ENCODE results near the gene ZDHHC7. TPM values are rescaled to one million over a fixed set of nuclear protein-coding genes. Genes with fewer than 3 reads are reported as not detected.
A peak's percentile ranks its signal among the peaks of the same experiment; 100 is the strongest.

Gene ZDHHC7
- total and polyA plus RNA-seq, 5 experiments from 2014 or later: 28.8 to 45.3 (median 32.5) TPM

GRCh38 chr16:85014311-85014710 is 3.0 kb upstream of the ZDHHC7 start:
- peaks cover 17 to 47% (median 33%) of the 10 kb centered on the region in 4 donors for H3K4me1 Mint-ChIP-seq
- DNase-seq (no peak), ATAC-seq (no peak)
- no peaks in the 10 kb centered on the region for H3K36me3 Mint-ChIP-seq
- POLR2A ChIA-PET: no interaction called here
- H3K27ac Mint-ChIP-seq: no peak overlapping the region
- H3K4me3 Mint-ChIP-seq: no peak overlapping the region
- no peaks in the 10 kb centered on the region for H3K27me3 Mint-ChIP-seq
- H3K9me3 Mint-ChIP-seq: no peaks in the 10 kb centered on the region

GRCh38 chr16:85011846-85012284 is 530 bp upstream of the ZDHHC7 start:
- no peaks in the 10 kb centered on the region for H3K9me3 Mint-ChIP-seq
- H3K4me1 Mint-ChIP-seq: peaks cover 18 to 56% (median 46%) of the 10 kb centered on the region in 4 donors
- H3K27ac Mint-ChIP-seq: peak overlapping the region; percentile 97 to 100 (median 99)
- H3K4me3 Mint-ChIP-seq: peak overlapping the region; percentile 94 to 99 (median 96)
- POLR2A ChIA-PET: interaction anchor here (0.6 to 3.6 kb wide), 11 partner anchors 8 to 121 kb away, joined by 3 to 42 read pairs (median 4); partner anchors contain the start of gene KIAA0513
- no peaks in the 10 kb centered on the region for H3K27me3 Mint-ChIP-seq
- peaks cover 0 to 7% (median 0%) of the 10 kb centered on the region in 3 donors for H3K36me3 Mint-ChIP-seq
- DNase-seq (no peak), ATAC-seq (no peak)

GRCh38 chr16:85010446-85010930 is 847 bp downstream of the ZDHHC7 start:
- H3K27me3 Mint-ChIP-seq: no peaks in the 10 kb centered on the region
- ATAC-seq: no peak
- H3K4me1 Mint-ChIP-seq: peaks cover 24 to 58% (median 50%) of the 10 kb centered on the region in 4 donors

GRCh38 chr16:85008271-85008670 is 3.1 kb downstream of the ZDHHC7 start:
- Mint-ChIP-seq H3K4me3 (peak overlapping the region in 4 of 10 donors; percentile 7 to 45 (median 24)), H3K9me3 (no peaks in the 10 kb centered on the region), H3K36me3 (peaks cover 0 to 15% (median 0%) of the 10 kb centered on the region in 3 donors), H3K4me1 (peaks cover 36 to 76% (median 71%) of the 10 kb centered on the region in 4 donors), H3K27ac (peak overlapping the region in 1 of 10 donors; percentile 25), H3K27me3 (no peaks in the 10 kb centered on the region)
- ATAC-seq (no peak), DNase-seq (no peak)
- POLR2A ChIA-PET: interaction anchor here (0.7 kb wide), 1 partner anchor 63 kb away, joined by 4 read pairs; no protein-coding TSS in a partner anchor

More at GRCh38 chr16:85010446-85010930, 847 bp downstream of the ZDHHC7 start:
- no peaks in the 10 kb centered on the region for H3K9me3 Mint-ChIP-seq
- H3K27ac Mint-ChIP-seq: peak overlapping the region; percentile 97 to 100 (median 98)
- peak overlapping the region; percentile 88 to 99 (median 97) for H3K4me3 Mint-ChIP-seq
- POLR2A ChIA-PET: interaction anchor here (0.5 to 3.6 kb wide), 7 partner anchors 10 to 76 kb away, joined by 3 to 42 read pairs (median 6); partner anchors contain the start of gene KIAA0513
- H3K36me3 Mint-ChIP-seq: peaks cover 0 to 15% (median 0%) of the 10 kb centered on the region in 3 donors
- DNase-seq: no peak

GRCh38 chr16:85007496-85008214 is 3.7 kb downstream of the ZDHHC7 start:
- ATAC-seq (no peak), DNase-seq (no peak)
- Mint-ChIP-seq H3K27ac (peak overlapping the region in 7 of 10 donors; percentile 0 to 51 (median 25)), H3K4me3 (peak overlapping the region in 5 of 10 donors; percentile 4 to 26 (median 16)), H3K27me3 (no peaks in the 10 kb centered on the region), H3K4me1 (peaks cover 40 to 82% (median 77%) of the 10 kb centered on the region in 4 donors), H3K9me3 (no peaks in the 10 kb centered on the region), H3K36me3 (peaks cover 0 to 18% (median 0%) of the 10 kb centered on the region in 3 donors)
- POLR2A ChIA-PET: interaction anchor here (0.7 kb wide), 2 partner anchors 64 to 869 kb away, joined by 3 to 4 read pairs; no protein-coding TSS in a partner anchor

GRCh38 chr16:85006639-85007038 is 4.7 kb downstream of the ZDHHC7 start:
- POLR2A ChIA-PET: no interaction called here
- ATAC-seq (no peak), DNase-seq (no peak)
- Mint-ChIP-seq H3K27me3 (no peaks in the 10 kb centered on the region), H3K27ac (peak overlapping the region in 2 of 10 donors; percentile 21 to 42), H3K4me1 (peaks cover 45 to 86% (median 81%) of the 10 kb centered on the region in 4 donors), H3K36me3 (peaks cover 0 to 23% (median 0%) of the 10 kb centered on the region in 3 donors), H3K4me3 (peak overlapping the region in 3 of 10 donors; percentile 12 to 31 (median 12)), H3K9me3 (no peaks in the 10 kb centered on the region)

GRCh38 chr16:85005285-85006069 is 5.9 kb downstream of the ZDHHC7 start:
- no peaks in the 10 kb centered on the region for H3K27me3 Mint-ChIP-seq
- H3K36me3 Mint-ChIP-seq: peaks cover 0 to 26% (median 0%) of the 10 kb centered on the region in 3 donors
- POLR2A ChIA-PET: no interaction called here
- H3K9me3 Mint-ChIP-seq: no peaks in the 10 kb centered on the region
- H3K4me3 Mint-ChIP-seq: peak overlapping the region in 4 of 10 donors; percentile 10 to 48 (median 28)
- H3K4me1 Mint-ChIP-seq: peaks cover 37 to 85% (median 77%) of the 10 kb centered on the region in 4 donors
- ATAC-seq (no peak), DNase-seq (no peak)
- peak overlapping the region in 5 of 10 donors; percentile 8 to 68 (median 46) for H3K27ac Mint-ChIP-seq

GRCh38 chr16:85004587-85005205 is 6.6 kb downstream of the ZDHHC7 start:
- H3K27me3 Mint-ChIP-seq: no peaks in the 10 kb centered on the region
- peaks cover 34 to 77% (median 74%) of the 10 kb centered on the region in 4 donors for H3K4me1 Mint-ChIP-seq
- no peak for DNase-seq
- H3K27ac Mint-ChIP-seq: peak overlapping the region in 8 of 10 donors; percentile 10 to 83 (median 55)
- no peaks in the 10 kb centered on the region for H3K9me3 Mint-ChIP-seq
- POLR2A ChIA-PET: no interaction called here
- H3K4me3 Mint-ChIP-seq: peak overlapping the region in 7 of 10 donors; percentile 19 to 61 (median 34)
- no peak for ATAC-seq
- peaks cover 0 to 29% (median 0%) of the 10 kb centered on the region in 3 donors for H3K36me3 Mint-ChIP-seq

GRCh38 chr16:85003725-85004586 is 7.4 kb downstream of the ZDHHC7 start:
- Mint-ChIP-seq H3K27me3 (no peaks in the 10 kb centered on the region), H3K4me3 (peak overlapping the region in 8 of 10 donors; percentile 15 to 62 (median 40)), H3K9me3 (no peaks in the 10 kb centered on the region), H3K36me3 (peaks cover 0 to 35% (median 0%) of the 10 kb centered on the region in 3 donors), H3K4me1 (peaks cover 37 to 80% (median 74%) of the 10 kb centered on the region in 4 donors), H3K27ac (peak overlapping the region in 9 of 10 donors; percentile 1 to 84 (median 49))
- no peak for DNase-seq
- ATAC-seq: no peak
- POLR2A ChIA-PET: no interaction called here

- DNase-seq (no peak), ATAC-seq (no peak)
- POLR2A ChIA-PET: no interaction called here
- peak overlapping the region in 8 of 10 donors; percentile 22 to 71 (median 66) for H3K4me3 Mint-ChIP-seq
- peaks cover 0 to 33% (median 0%) of the 10 kb centered on the region in 3 donors for H3K36me3 Mint-ChIP-seq
- peaks cover 37 to 75% (median 71%) of the 10 kb centered on the region in 4 donors for H3K4me1 Mint-ChIP-seq
- H3K27me3 Mint-ChIP-seq: no peaks in the 10 kb centered on the region
- H3K27ac Mint-ChIP-seq: peak overlapping the region in 7 of 10 donors; percentile 46 to 85 (median 78)
- H3K9me3 Mint-ChIP-seq: no peaks in the 10 kb centered on the region
Observed at GRCh38 chr16:85003076-85003475, 8.3 kb downstream of the ZDHHC7 start.

- POLR2A ChIA-PET: no interaction called here
- Mint-ChIP-seq H3K36me3 (peaks cover 0 to 32% (median 0%) of the 10 kb centered on the region in 3 donors), H3K27ac (peak overlapping the region in 8 of 10 donors; percentile 21 to 85 (median 78)), H3K27me3 (no peaks in the 10 kb centered on the region), H3K4me3 (peak overlapping the region in 8 of 10 donors; percentile 22 to 71 (median 66)), H3K4me1 (peaks cover 37 to 70% (median 68%) of the 10 kb centered on the region in 4 donors), H3K9me3 (no peaks in the 10 kb centered on the region)
- DNase-seq (peak in 1 of 10 donors; percentile 9), ATAC-seq (peak in 1 of 2 donors; percentile 79)
Observed at GRCh38 chr16:85002608-85003007, 8.7 kb downstream of the ZDHHC7 start.
